ENCODE data around the gene PDLIM1. TPM values are rescaled to one million over a fixed set of nuclear protein-coding genes. Genes with fewer than 3 reads are reported as not detected.

PDLIM1 gene
- total RNA-seq, 2 experiments from 2014 or later: 0.76 to 0.92 TPM

- Mint-ChIP-seq H3K36me3 (no peaks in the 10 kb centered on the region), H3K9me3 (no peaks in the 10 kb centered on the region), H3K27ac (no peak overlapping the region), H3K4me1 (ENCODE audit: low read depth) (no peaks in the 10 kb centered on the region), H3K27me3 (no peaks in the 10 kb centered on the region), H3K4me3 (no peak overlapping the region)
- ChIA-PET CTCF (no interaction called here), POLR2A (no interaction called here)
- no peak for DNase-seq
- intact Hi-C loops (cut with micrococcal nuclease): no loop called here
Measured at GRCh38 chr10:95280637-95281036, 10.2 kb downstream of the PDLIM1 start.

- DNase-seq: no peak
- H3K27ac Mint-ChIP-seq: no peak overlapping the region
- ChIA-PET POLR2A (no interaction called here), CTCF (interaction anchor here (1.2 kb wide), 1 partner anchor 32 kb away, joined by 3 read pairs; no protein-coding TSS in a partner anchor)
- intact Hi-C loops (cut with micrococcal nuclease): no loop called here
- H3K9me3 Mint-ChIP-seq: no peaks in the 10 kb centered on the region
- no peaks in the 10 kb centered on the region for H3K4me1 Mint-ChIP-seq (ENCODE audit: low read depth)
- H3K27me3 Mint-ChIP-seq: no peaks in the 10 kb centered on the region
- H3K4me3 Mint-ChIP-seq: no peak overlapping the region
- H3K36me3 Mint-ChIP-seq: no peaks in the 10 kb centered on the region
Measured at GRCh38 chr10:95279042-95279820, 11.6 kb downstream of the PDLIM1 start.

- DNase-seq: no peak
- H3K27me3 Mint-ChIP-seq: no peaks in the 10 kb centered on the region
- POLR2A ChIA-PET: no interaction called here
- H3K4me3 Mint-ChIP-seq: no peak overlapping the region
- H3K9me3 Mint-ChIP-seq: no peaks in the 10 kb centered on the region
- no peaks in the 10 kb centered on the region for H3K4me1 Mint-ChIP-seq (ENCODE audit: low read depth)
- no peaks in the 10 kb centered on the region for H3K36me3 Mint-ChIP-seq
- no peak overlapping the region for H3K27ac Mint-ChIP-seq
- intact Hi-C loops (cut with micrococcal nuclease): no loop called here
- CTCF ChIA-PET: interaction anchor here (1.2 kb wide), 1 partner anchor 32 kb away, joined by 3 read pairs; no protein-coding TSS in a partner anchor
Measured at GRCh38 chr10:95278061-95278988, 12.5 kb downstream of the PDLIM1 start.

- H3K4me3 Mint-ChIP-seq: no peak overlapping the region
- no peak for DNase-seq
- intact Hi-C loops (cut with micrococcal nuclease): no loop called here
- H3K27me3 Mint-ChIP-seq: no peaks in the 10 kb centered on the region
- CTCF ChIA-PET: no interaction called here
- H3K36me3 Mint-ChIP-seq: no peaks in the 10 kb centered on the region
- no peaks in the 10 kb centered on the region for H3K9me3 Mint-ChIP-seq
- no peaks in the 10 kb centered on the region for H3K4me1 Mint-ChIP-seq (ENCODE audit: low read depth)
- POLR2A ChIA-PET: no interaction called here
- H3K27ac Mint-ChIP-seq: no peak overlapping the region
Measured at GRCh38 chr10:95277614-95278013, 13.2 kb downstream of the PDLIM1 start.

GRCh38 chr10:95277201-95277570, 13.6 kb downstream of the PDLIM1 start:
- Mint-ChIP-seq H3K27ac (no peak overlapping the region), H3K27me3 (no peaks in the 10 kb centered on the region), H3K4me3 (no peak overlapping the region), H3K36me3 (no peaks in the 10 kb centered on the region), H3K4me1 (ENCODE audit: low read depth) (no peaks in the 10 kb centered on the region), H3K9me3 (no peaks in the 10 kb centered on the region)
- intact Hi-C loops (cut with micrococcal nuclease): no loop called here
- CTCF ChIA-PET: interaction anchor here (0.8 kb wide), 1 partner anchor 86 kb away, joined by 3 read pairs; no protein-coding TSS in a partner anchor
- POLR2A ChIA-PET: no interaction called here
- DNase-seq: no peak

- CTCF ChIA-PET: interaction anchor here (0.8 kb wide), 1 partner anchor 87 kb away, joined by 3 read pairs; no protein-coding TSS in a partner anchor
- Mint-ChIP-seq H3K4me1 (ENCODE audit: low read depth) (no peaks in the 10 kb centered on the region), H3K27ac (no peak overlapping the region), H3K36me3 (no peaks in the 10 kb centered on the region), H3K27me3 (no peaks in the 10 kb centered on the region), H3K9me3 (no peaks in the 10 kb centered on the region), H3K4me3 (no peak overlapping the region)
- intact Hi-C loops (cut with micrococcal nuclease): no loop called here
- POLR2A ChIA-PET: no interaction called here
- no peak for DNase-seq
Measured at GRCh38 chr10:95276367-95277200, 14.2 kb downstream of the PDLIM1 start.

- H3K27me3 Mint-ChIP-seq: no peaks in the 10 kb centered on the region
- intact Hi-C loops (cut with micrococcal nuclease): no loop called here
- H3K9me3 Mint-ChIP-seq: no peaks in the 10 kb centered on the region
- POLR2A ChIA-PET: interaction anchor here (0.6 kb wide), 1 partner anchor 129 kb away, joined by 3 read pairs; no protein-coding TSS in a partner anchor
- no peak overlapping the region for H3K4me3 Mint-ChIP-seq
- CTCF ChIA-PET: interaction anchor here (2.3 kb wide), 1 partner anchor 29 kb away, joined by 5 read pairs; no protein-coding TSS in a partner anchor
- H3K4me1 Mint-ChIP-seq (ENCODE audit: low read depth): no peaks in the 10 kb centered on the region
- no peaks in the 10 kb centered on the region for H3K36me3 Mint-ChIP-seq
- no peak for DNase-seq
- H3K27ac Mint-ChIP-seq: no peak overlapping the region
Measured at GRCh38 chr10:95275726-95276366, 15.0 kb downstream of the PDLIM1 start.

- Mint-ChIP-seq H3K36me3 (no peaks in the 10 kb centered on the region), H3K9me3 (no peaks in the 10 kb centered on the region), H3K4me1 (ENCODE audit: low read depth) (no peaks in the 10 kb centered on the region), H3K27me3 (no peaks in the 10 kb centered on the region), H3K27ac (no peak overlapping the region), H3K4me3 (no peak overlapping the region)
- POLR2A ChIA-PET: no interaction called here
- intact Hi-C loops (cut with micrococcal nuclease): no loop called here
- DNase-seq: no peak
- CTCF ChIA-PET: interaction anchor here (0.8 to 2.3 kb wide), 2 partner anchors 27 to 91 kb away, joined by 4 to 5 read pairs; no protein-coding TSS in a partner anchor
Measured at GRCh38 chr10:95273393-95274312, 17.1 kb downstream of the PDLIM1 start.

- Mint-ChIP-seq H3K9me3 (no peaks in the 10 kb centered on the region), H3K36me3 (no peaks in the 10 kb centered on the region), H3K4me3 (no peak overlapping the region), H3K27ac (no peak overlapping the region), H3K27me3 (no peaks in the 10 kb centered on the region), H3K4me1 (ENCODE audit: low read depth) (no peaks in the 10 kb centered on the region)
- ChIA-PET POLR2A (no interaction called here), CTCF (no interaction called here)
- intact Hi-C loops (cut with micrococcal nuclease): no loop called here
- no peak for DNase-seq
Measured at GRCh38 chr10:95268438-95268837, 22.4 kb downstream of the PDLIM1 start.

GRCh38 chr10:95267251-95267650, 23.6 kb downstream of the PDLIM1 start:
- H3K4me3 Mint-ChIP-seq: no peak overlapping the region
- ChIA-PET CTCF (no interaction called here), POLR2A (no interaction called here)

GRCh38 chr10:95266674-95267095, 24.1 kb downstream of the PDLIM1 start:
- no peak for DNase-seq
- intact Hi-C loops (cut with micrococcal nuclease): no loop called here
- no peak overlapping the region for H3K27ac Mint-ChIP-seq
- H3K9me3 Mint-ChIP-seq: no peaks in the 10 kb centered on the region
- H3K4me3 Mint-ChIP-seq: no peak overlapping the region
- H3K36me3 Mint-ChIP-seq: no peaks in the 10 kb centered on the region
- ChIA-PET CTCF (no interaction called here), POLR2A (no interaction called here)
- H3K4me1 Mint-ChIP-seq (ENCODE audit: low read depth): no peaks in the 10 kb centered on the region
- H3K27me3 Mint-ChIP-seq: no peaks in the 10 kb centered on the region

More at GRCh38 chr10:95267251-95267650, 23.6 kb downstream of the PDLIM1 start:
- H3K27ac Mint-ChIP-seq: no peak overlapping the region
- H3K27me3 Mint-ChIP-seq: no peaks in the 10 kb centered on the region
- intact Hi-C loops (cut with micrococcal nuclease): no loop called here
- no peak for DNase-seq
- no peaks in the 10 kb centered on the region for H3K9me3 Mint-ChIP-seq
- no peaks in the 10 kb centered on the region for H3K36me3 Mint-ChIP-seq
- H3K4me1 Mint-ChIP-seq (ENCODE audit: low read depth): no peaks in the 10 kb centered on the region
